HL-60 (cell line): ENCODE data around the gene SPATA12.

Experiments
- GABPA ChIP-seq: IDR thresholded peaks from 2 replicates; pipeline ENCODE4 v1.6.1; 2012; ENCODE audit warnings: low read depth
- POLR2AphosphoS5 ChIP-seq: IDR thresholded peaks from 2 replicates; pipeline ENCODE4 v1.6.1; 2012; ENCODE audit warnings: low read depth
- TF ChIP-seq, protein P1 (sequence below): IDR thresholded peaks from one replicate; pipeline ENCODE4 v1.5.1; 2011; ENCODE audit warnings: low read length, control low read depth, inconsistent platforms; ENCODE audit not compliant: insufficient read depth
- TF ChIP-seq, protein P2 (sequence below): IDR thresholded peaks from 2 replicates; pipeline ENCODE4 v1.6.1; 2012; ENCODE audit warnings: low read depth; ENCODE audit not compliant: insufficient replicate concordance

DNA sequence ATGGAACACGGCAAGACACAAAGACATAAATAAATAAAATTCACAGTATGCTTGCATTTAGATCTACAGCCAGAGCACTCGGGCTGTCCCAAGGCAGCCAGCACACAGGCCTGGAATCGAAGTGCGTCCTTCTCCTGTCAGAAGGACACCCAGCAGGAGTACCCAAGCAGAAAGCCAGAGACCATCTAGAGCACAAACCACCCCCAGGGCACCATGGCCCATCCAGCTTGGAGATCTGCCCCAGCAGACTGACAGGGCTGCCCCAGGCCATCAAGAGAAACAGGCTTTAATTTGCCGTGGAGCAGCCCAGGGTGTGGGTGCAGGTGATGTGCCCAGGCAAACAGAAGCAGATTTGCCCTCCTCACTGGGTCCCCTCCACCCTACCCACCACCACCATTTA lies 7.8 kb upstream of the SPATA12 start:
- TF ChIP-seq, protein P1, sequence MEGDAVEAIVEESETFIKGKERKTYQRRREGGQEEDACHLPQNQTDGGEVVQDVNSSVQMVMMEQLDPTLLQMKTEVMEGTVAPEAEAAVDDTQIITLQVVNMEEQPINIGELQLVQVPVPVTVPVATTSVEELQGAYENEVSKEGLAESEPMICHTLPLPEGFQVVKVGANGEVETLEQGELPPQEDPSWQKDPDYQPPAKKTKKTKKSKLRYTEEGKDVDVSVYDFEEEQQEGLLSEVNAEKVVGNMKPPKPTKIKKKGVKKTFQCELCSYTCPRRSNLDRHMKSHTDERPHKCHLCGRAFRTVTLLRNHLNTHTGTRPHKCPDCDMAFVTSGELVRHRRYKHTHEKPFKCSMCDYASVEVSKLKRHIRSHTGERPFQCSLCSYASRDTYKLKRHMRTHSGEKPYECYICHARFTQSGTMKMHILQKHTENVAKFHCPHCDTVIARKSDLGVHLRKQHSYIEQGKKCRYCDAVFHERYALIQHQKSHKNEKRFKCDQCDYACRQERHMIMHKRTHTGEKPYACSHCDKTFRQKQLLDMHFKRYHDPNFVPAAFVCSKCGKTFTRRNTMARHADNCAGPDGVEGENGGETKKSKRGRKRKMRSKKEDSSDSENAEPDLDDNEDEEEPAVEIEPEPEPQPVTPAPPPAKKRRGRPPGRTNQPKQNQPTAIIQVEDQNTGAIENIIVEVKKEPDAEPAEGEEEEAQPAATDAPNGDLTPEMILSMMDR: no peak
- TF ChIP-seq, protein P2, sequence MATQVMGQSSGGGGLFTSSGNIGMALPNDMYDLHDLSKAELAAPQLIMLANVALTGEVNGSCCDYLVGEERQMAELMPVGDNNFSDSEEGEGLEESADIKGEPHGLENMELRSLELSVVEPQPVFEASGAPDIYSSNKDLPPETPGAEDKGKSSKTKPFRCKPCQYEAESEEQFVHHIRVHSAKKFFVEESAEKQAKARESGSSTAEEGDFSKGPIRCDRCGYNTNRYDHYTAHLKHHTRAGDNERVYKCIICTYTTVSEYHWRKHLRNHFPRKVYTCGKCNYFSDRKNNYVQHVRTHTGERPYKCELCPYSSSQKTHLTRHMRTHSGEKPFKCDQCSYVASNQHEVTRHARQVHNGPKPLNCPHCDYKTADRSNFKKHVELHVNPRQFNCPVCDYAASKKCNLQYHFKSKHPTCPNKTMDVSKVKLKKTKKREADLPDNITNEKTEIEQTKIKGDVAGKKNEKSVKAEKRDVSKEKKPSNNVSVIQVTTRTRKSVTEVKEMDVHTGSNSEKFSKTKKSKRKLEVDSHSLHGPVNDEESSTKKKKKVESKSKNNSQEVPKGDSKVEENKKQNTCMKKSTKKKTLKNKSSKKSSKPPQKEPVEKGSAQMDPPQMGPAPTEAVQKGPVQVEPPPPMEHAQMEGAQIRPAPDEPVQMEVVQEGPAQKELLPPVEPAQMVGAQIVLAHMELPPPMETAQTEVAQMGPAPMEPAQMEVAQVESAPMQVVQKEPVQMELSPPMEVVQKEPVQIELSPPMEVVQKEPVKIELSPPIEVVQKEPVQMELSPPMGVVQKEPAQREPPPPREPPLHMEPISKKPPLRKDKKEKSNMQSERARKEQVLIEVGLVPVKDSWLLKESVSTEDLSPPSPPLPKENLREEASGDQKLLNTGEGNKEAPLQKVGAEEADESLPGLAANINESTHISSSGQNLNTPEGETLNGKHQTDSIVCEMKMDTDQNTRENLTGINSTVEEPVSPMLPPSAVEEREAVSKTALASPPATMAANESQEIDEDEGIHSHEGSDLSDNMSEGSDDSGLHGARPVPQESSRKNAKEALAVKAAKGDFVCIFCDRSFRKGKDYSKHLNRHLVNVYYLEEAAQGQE: no peak
- no peak for TF ChIP-seq GABPA
- TF ChIP-seq POLR2AphosphoS5: no peak
